KMS-11 (cell line): Measurements from ENCODE around the gene TMEM154.

Source experiments
- H2AFZ ChIP-seq: fragments of 200-600 bp; sonication (generic); 2 replicates; pipeline ENCODE4 v1.6.1; 2016; ENCODE audit warnings: antibody characterized with exemption, mixed run types, low read depth
- H3K27ac ChIP-seq: fragments of 200-600 bp; sonication (generic); 2 replicates; pipeline ENCODE4 v1.6.1; 2016; ENCODE audit warnings: mild to moderate bottlenecking, mixed run types
- H3K27me3 ChIP-seq: fragments of 200-600 bp; sonication (generic); 2 replicates; pipeline ENCODE4 v1.6.1; 2017; ENCODE audit warnings: mild to moderate bottlenecking, low read depth, mixed run types, moderate library complexity; ENCODE audit not compliant: insufficient read depth
- H3K36me3 ChIP-seq: fragments of 200-600 bp; sonication (generic); 2 replicates; pipeline ENCODE4 v1.6.1; 2017; ENCODE audit warnings: mild to moderate bottlenecking, mixed run types; ENCODE audit not compliant: insufficient read depth
- H3K4me1 ChIP-seq: fragments of 200-600 bp; sonication (generic); 2 replicates; pipeline ENCODE4 v1.6.1; 2016; ENCODE audit warnings: mild to moderate bottlenecking, low read depth, mixed run types; ENCODE audit not compliant: poor library complexity, severe bottlenecking
- H3K4me2 ChIP-seq: fragments of 200-600 bp; sonication (generic); 2 replicates; pipeline ENCODE4 v1.7.0; 2016; ENCODE audit warnings: mild to moderate bottlenecking, mixed run types
- H3K4me3 ChIP-seq: fragments of 200-600 bp; sonication (generic); IDR thresholded peaks from 2 replicates; pipeline ENCODE4 v1.6.1; 2017; ENCODE audit warnings: low read depth, low read length, mixed read lengths; ENCODE audit not compliant: insufficient read depth
- H3K79me2 ChIP-seq: fragments of 200-600 bp; sonication (generic); 2 replicates; pipeline ENCODE4 v1.6.1; 2016; ENCODE audit warnings: low read depth, mixed run types; ENCODE audit not compliant: insufficient read depth
- H3K9ac ChIP-seq: fragments of 200-600 bp; sonication (generic); 2 replicates; pipeline ENCODE4 v1.6.1; 2016; ENCODE audit warnings: mild to moderate bottlenecking, mixed run types
- H4K20me1 ChIP-seq: fragments of 200-600 bp; sonication (generic); 2 replicates; pipeline ENCODE4 v1.6.1; 2016; ENCODE audit warnings: mild to moderate bottlenecking, mixed run types; ENCODE audit not compliant: insufficient read depth
- CTCF ChIP-seq: fragments of 200-600 bp; sonication (generic); conservative IDR thresholded peaks from 2 replicates; pipeline ENCODE4 v1.6.1; 2017; ENCODE audit warnings: low read depth, mild to moderate bottlenecking, antibody characterized with exemption, low read length, moderate library complexity, mixed read lengths

The TMEM154 gene

GRCh38 chr4:152620218-152620617, 59.6 kb downstream of the TMEM154 start:
- TF ChIP-seq CTCF = no peak

GRCh38 chr4:152619556-152619955, 60.2 kb downstream of the TMEM154 start:
- H3K4me1 ChIP-seq = no peaks in the 10 kb centered on the region

More at GRCh38 chr4:152620218-152620617, 59.6 kb downstream of the TMEM154 start:
- H3K27ac ChIP-seq = no peak overlapping the region
- H3K4me2 ChIP-seq = no peak overlapping the region
- no peaks in the 10 kb centered on the region for H4K20me1 ChIP-seq
- no peaks in the 10 kb centered on the region for H3K79me2 ChIP-seq
- H3K36me3 ChIP-seq = no peaks in the 10 kb centered on the region
- H3K9ac ChIP-seq = no peak overlapping the region
- H2AFZ ChIP-seq = no peak overlapping the region
- H3K4me1 ChIP-seq = no peaks in the 10 kb centered on the region
- H3K4me3 ChIP-seq = no peak overlapping the region
- H3K27me3 ChIP-seq = no peaks in the 10 kb centered on the region

GRCh38 chr4:152618971-152619370, 60.8 kb downstream of the TMEM154 start:
- H3K79me2 ChIP-seq = no peaks in the 10 kb centered on the region
- H3K36me3 ChIP-seq = no peaks in the 10 kb centered on the region
- H3K4me1 ChIP-seq = no peaks in the 10 kb centered on the region
- H3K27me3 ChIP-seq = no peaks in the 10 kb centered on the region
- no peak overlapping the region for H3K4me3 ChIP-seq
- no peak overlapping the region for H2AFZ ChIP-seq
- no peak overlapping the region for H3K4me2 ChIP-seq
- H3K27ac ChIP-seq = no peak overlapping the region
- TF ChIP-seq CTCF = no peak
- H3K9ac ChIP-seq = no peak overlapping the region
- H4K20me1 ChIP-seq = no peaks in the 10 kb centered on the region

More at GRCh38 chr4:152619556-152619955, 60.2 kb downstream of the TMEM154 start:
- TF ChIP-seq CTCF = no peak
- H3K9ac ChIP-seq = no peak overlapping the region
- H2AFZ ChIP-seq = no peak overlapping the region
- H3K36me3 ChIP-seq = no peaks in the 10 kb centered on the region
- no peaks in the 10 kb centered on the region for H3K79me2 ChIP-seq
- H3K4me3 ChIP-seq = no peak overlapping the region
- H3K4me2 ChIP-seq = no peak overlapping the region
- no peaks in the 10 kb centered on the region for H4K20me1 ChIP-seq
- no peaks in the 10 kb centered on the region for H3K27me3 ChIP-seq
- no peak overlapping the region for H3K27ac ChIP-seq

- Histone ChIP-seq H3K4me3 (no peak overlapping the region), H3K79me2 (no peaks in the 10 kb centered on the region), H3K27ac (no peak overlapping the region), H2AFZ (no peak overlapping the region), H3K4me1 (no peaks in the 10 kb centered on the region), H3K9ac (no peak overlapping the region), H4K20me1 (no peaks in the 10 kb centered on the region), H3K36me3 (no peaks in the 10 kb centered on the region), H3K27me3 (no peaks in the 10 kb centered on the region), H3K4me2 (no peak overlapping the region)
- no peak for TF ChIP-seq CTCF
These were observed 63.0 kb downstream of the TMEM154 start for GRCh38 chr4:152616804-152617203.
